Esophagus muscularis mucosa (tissue), 4 donors: ENCODE results near the gene PKP2.

Source experiments
- CTCF ChIP-seq, 3 experiments: fragments of 200-600 bp in 2 of 3; fragments of 450-650 bp in 1 of 3; sonication (generic) in 2 of 3; IDR thresholded peaks; one replicate each; pipeline ENCODE4 v1.5.1; 2017 to 2019; ENCODE audit warnings: antibody characterized with exemption in 3 of 3, mild to moderate bottlenecking in 2 of 3, moderate library complexity in 1 of 3
- EP300 ChIP-seq: sonication (generic); formaldehyde crosslinking; IDR thresholded peaks from one replicate; pipeline ENCODE4 v1.6.1; 2017; ENCODE audit warnings: antibody characterized with exemption
- POLR2A ChIP-seq: fragments of 450-650 bp; IDR thresholded peaks from one replicate; pipeline ENCODE4 v1.6.1; 2017; ENCODE audit warnings: antibody characterized with exemption, moderate library complexity, mild to moderate bottlenecking, low read depth
- POLR2AphosphoS5 ChIP-seq, 2 donors: sonication (generic); formaldehyde crosslinking; IDR thresholded peaks; one replicate each; pipeline ENCODE4 v1.6.1; 2017; ENCODE audit warnings: antibody characterized with exemption in 2 of 2

- no peak for TF ChIP-seq CTCF (IDR thresholded peaks at IDR 0.05)
- TF ChIP-seq POLR2A: no peak
- no peak for TF ChIP-seq POLR2AphosphoS5 (IDR thresholded peaks at IDR 0.05)
- TF ChIP-seq EP300: no peak
Observed at GRCh38 chr12:32895688-32896431, 717 bp downstream of the PKP2 start.
